Measurements from ENCODE around the gene AKAP10. TPM values are rescaled to one million over a fixed set of nuclear protein-coding genes. Genes with fewer than 3 reads are reported as not detected.
A peak's percentile ranks its signal among the peaks of the same experiment; 100 is the strongest.
"Not testable (repeated sequence)": the region's sequence is repeated elsewhere in the genome, so short reads cannot be mapped to it uniquely, and the experiment has no call there.

Gene AKAP10
- total RNA-seq, 1 experiment from 2014 or later, result 12.8 TPM

- Histone ChIP-seq H3K27me3 (ENCODE audit: control insufficient read depth, insufficient read depth, low read length) (no peaks in the 10 kb centered on the region), H3K36me3 (replicated peaks; ENCODE audit: control insufficient read depth, insufficient read depth, low read length) (no peaks in the 10 kb centered on the region), H3K4me3 (ENCODE audit: insufficient read depth, low read depth, low read length) (no peak overlapping the region)
- peak; percentile 80 for DNase-seq
Observed at GRCh38 chr17:19992803-19993713, 15.4 kb upstream of the AKAP10 start.

DNA sequence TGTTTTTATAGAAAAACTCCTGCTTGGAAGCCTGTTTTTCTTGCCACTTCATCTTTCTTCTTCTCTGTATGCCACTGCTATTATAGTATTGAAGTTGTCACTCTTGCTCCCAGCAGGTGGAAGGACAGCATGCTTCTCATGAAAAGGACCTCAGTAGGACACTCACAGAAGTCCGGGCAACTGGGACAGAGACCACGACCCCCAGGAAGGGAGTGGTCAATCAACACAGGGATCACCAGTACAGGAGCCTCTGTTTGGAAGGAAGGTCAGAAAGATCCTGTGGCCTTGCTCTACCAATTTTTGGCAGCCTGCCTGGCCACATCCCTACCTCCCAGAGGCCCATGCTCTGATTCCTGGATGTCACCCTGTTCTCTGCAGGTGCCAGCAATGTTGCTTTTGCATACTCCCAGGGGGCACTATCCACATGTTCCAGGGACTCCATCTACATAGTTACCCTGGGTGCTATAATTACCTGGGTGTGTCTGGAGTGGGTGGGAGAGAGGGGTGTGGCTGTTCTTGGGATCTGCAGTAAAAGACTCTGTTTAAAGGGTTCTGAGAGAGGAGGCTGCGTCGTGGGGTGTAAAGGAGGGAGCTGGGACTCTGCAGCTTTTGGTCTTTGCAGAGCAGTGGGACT, 13.7 kb upstream of the AKAP10 start:
- DNase-seq, result no peak
- Histone ChIP-seq H3K36me3 (replicated peaks; ENCODE audit: control insufficient read depth, insufficient read depth, low read length) (no peaks in the 10 kb centered on the region), H3K27me3 (ENCODE audit: control insufficient read depth, insufficient read depth, low read length) (no peaks in the 10 kb centered on the region), H3K4me3 (ENCODE audit: insufficient read depth, low read depth, low read length) (no peak overlapping the region)

DNA sequence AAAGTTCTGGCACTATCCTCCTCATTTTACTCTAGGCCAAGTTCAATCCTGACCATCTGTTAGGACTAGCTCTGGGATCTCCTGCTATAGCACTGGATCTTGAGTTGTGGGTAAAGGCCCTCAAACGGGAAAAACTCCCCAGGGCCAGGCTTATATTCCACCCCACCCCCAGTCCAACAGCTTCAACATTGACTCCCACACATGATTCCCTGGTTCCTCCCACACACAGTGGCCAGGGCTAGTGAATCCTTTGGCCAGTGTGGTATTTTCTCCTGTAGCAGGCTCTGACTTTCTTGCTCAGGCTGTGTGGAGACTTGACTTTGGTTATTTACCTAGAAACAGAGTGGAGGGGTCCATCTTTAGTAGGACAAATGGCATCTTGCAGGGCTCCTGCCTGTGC, 10.3 kb upstream of the AKAP10 start:
- Histone ChIP-seq H3K27me3 (ENCODE audit: control insufficient read depth, insufficient read depth, low read length) (no peaks in the 10 kb centered on the region), H3K4me3 (ENCODE audit: insufficient read depth, low read depth, low read length) (no peak overlapping the region), H3K36me3 (replicated peaks; ENCODE audit: control insufficient read depth, insufficient read depth, low read length) (no peaks in the 10 kb centered on the region)
- DNase-seq, result no peak

- H3K27me3 ChIP-seq (ENCODE audit: control insufficient read depth, insufficient read depth, low read length), result no peaks in the 10 kb centered on the region
- no peak for DNase-seq
- H3K4me3 ChIP-seq (ENCODE audit: insufficient read depth, low read depth, low read length), result no peak overlapping the region
- no peaks in the 10 kb centered on the region for H3K36me3 ChIP-seq (replicated peaks; ENCODE audit: control insufficient read depth, insufficient read depth, low read length)
Observed at GRCh38 chr17:19986941-19987861, 9.6 kb upstream of the AKAP10 start.

GRCh38 chr17:19979917-19980770, 2.5 kb upstream of the AKAP10 start:
- peak; percentile 35 for DNase-seq
- H3K4me3 ChIP-seq (ENCODE audit: insufficient read depth, low read depth, low read length), result peak overlapping the region; percentile 36; the same call in 1 of the 2 replicates
- no peaks in the 10 kb centered on the region for H3K27me3 ChIP-seq (ENCODE audit: control insufficient read depth, insufficient read depth, low read length)
- H3K36me3 ChIP-seq (replicated peaks; ENCODE audit: control insufficient read depth, insufficient read depth, low read length), result no peaks in the 10 kb centered on the region

DNA sequence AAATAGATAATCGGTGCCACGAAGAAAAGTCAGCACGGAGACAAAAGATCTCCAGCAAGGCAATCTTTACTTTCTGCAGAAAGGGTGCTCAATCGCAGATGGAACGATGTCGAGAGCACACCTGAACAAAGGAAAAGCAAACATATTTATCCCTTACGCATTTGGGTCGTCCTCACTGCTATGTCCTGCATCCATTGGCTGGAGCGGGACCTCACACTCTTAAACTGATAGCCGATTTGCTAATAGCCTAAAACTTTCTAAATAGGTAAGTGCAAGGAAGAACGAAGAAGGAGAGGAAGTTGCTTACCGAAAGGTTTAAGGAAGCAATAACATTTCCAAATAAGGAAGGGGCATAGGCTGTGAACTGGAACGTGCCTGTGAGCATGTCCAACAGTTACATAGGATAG, 1.2 kb upstream of the AKAP10 start:
- Histone ChIP-seq H3K27me3 (ENCODE audit: control insufficient read depth, insufficient read depth, low read length) (no peaks in the 10 kb centered on the region), H3K36me3 (replicated peaks; ENCODE audit: control insufficient read depth, insufficient read depth, low read length) (no peaks in the 10 kb centered on the region), H3K4me3 (ENCODE audit: insufficient read depth, low read depth, low read length) (peak overlapping the region; percentile 78; the same call in 1 of the 2 replicates)
- no peak for DNase-seq

- peak; percentile 56 for DNase-seq
- peak overlapping the region; percentile 78 for H3K4me3 ChIP-seq (ENCODE audit: insufficient read depth, low read depth, low read length)
- H3K36me3 ChIP-seq (replicated peaks; ENCODE audit: control insufficient read depth, insufficient read depth, low read length), result no peaks in the 10 kb centered on the region; the same call in 1 of the 2 replicates
- no peaks in the 10 kb centered on the region for H3K27me3 ChIP-seq (ENCODE audit: control insufficient read depth, insufficient read depth, low read length)
Observed at GRCh38 chr17:19978209-19978802, 678 bp upstream of the AKAP10 start.

DNA sequence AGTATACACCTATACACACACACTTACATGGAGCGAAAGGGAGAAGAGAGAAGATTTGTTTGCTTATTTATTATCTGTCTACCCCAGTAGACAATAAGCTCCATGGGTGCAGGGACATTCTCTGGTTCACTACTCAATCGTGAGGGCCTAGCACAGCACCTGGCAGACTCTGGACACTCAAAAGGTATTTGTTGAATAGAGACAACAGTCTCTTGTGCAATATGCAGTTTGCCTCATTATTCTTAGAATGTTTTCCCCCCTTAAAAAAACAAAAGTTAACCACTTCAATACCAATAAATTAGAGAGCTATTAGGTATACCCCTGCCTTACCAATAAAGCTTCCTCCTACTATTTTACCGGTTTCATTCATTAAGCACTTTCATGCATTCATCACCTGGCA, 2.0 kb downstream of the AKAP10 start:
- no peak overlapping the region for H3K4me3 ChIP-seq (ENCODE audit: insufficient read depth, low read depth, low read length)
- no peak for DNase-seq
- no peaks in the 10 kb centered on the region for H3K27me3 ChIP-seq (ENCODE audit: control insufficient read depth, insufficient read depth, low read length)
- H3K36me3 ChIP-seq (replicated peaks; ENCODE audit: control insufficient read depth, insufficient read depth, low read length), result no peaks in the 10 kb centered on the region; the same call in none of the 2 replicates

DNA sequence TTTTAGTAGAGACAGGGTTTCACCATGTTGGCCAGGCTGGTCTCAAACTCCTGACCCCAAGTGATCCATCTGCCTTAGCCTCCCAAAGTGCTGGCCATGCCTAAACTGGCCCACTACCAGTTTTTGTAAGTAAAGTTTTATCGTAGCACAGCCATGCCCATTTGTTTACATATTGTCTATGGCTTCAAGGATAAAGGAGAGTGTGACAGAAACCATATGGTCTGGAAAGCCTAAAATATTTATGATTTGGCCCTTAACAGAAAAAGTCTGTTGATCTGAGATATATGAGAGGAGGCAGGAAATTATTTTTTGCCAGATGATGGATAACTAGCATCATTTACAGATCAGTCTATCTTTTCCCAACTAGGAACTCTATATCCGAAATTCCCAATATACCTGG, 4.5 kb downstream of the AKAP10 start:
- no peak for DNase-seq
- peaks cover 8% of the 10 kb centered on the region for H3K36me3 ChIP-seq (replicated peaks; ENCODE audit: control insufficient read depth, insufficient read depth, low read length)
- H3K4me3 ChIP-seq (ENCODE audit: insufficient read depth, low read depth, low read length), result no peak overlapping the region
- H3K27me3 ChIP-seq (ENCODE audit: control insufficient read depth, insufficient read depth, low read length), result no peaks in the 10 kb centered on the region

DNA sequence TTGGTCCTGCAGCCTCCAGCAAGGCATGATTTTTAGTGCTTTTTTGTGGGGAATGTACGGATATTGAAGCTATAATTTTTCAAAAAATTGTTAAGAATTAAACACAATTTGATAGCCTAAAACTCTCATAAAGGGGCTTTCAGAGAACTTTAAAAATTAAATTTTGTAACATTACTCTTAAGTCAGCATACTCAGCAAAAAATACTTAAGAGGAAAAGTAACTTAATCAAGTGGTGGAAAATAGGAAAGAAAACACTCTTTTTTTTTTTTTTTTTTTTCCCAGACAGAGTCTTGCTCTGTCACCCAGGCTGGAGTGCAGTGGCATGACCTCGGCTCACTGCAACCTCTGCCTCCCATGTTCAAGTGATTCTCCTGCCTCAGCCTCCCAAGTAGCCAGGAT, 14.7 kb downstream of the AKAP10 start:
- not testable (repeated sequence) for H3K36me3 ChIP-seq (replicated peaks; ENCODE audit: control insufficient read depth, insufficient read depth, low read length); DNase-seq; H3K4me3 ChIP-seq (ENCODE audit: insufficient read depth, low read depth, low read length); H3K27me3 ChIP-seq (ENCODE audit: control insufficient read depth, insufficient read depth, low read length)

DNA sequence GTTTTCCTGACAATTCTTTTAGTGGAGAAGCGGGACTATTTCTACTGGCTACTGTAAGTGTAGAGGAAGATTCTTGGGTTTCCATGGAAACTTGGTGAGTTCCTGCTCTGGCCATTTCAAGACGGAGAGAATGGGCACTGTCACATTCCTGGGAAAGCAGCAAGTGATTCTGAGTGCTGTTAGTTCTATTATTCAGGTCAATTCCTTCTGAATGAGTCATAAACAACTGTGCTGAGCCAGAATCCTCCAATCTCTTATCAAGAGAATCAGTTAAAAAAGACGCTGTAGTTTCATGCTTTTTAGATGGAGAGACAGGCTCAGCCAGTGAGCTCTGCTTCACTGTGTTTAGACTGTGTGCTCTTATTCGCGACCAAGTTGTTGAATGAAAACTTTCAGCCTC, 19.6 kb downstream of the AKAP10 start:
- Histone ChIP-seq H3K27me3 (ENCODE audit: control insufficient read depth, insufficient read depth, low read length) (no peaks in the 10 kb centered on the region), H3K4me3 (ENCODE audit: insufficient read depth, low read depth, low read length) (no peak overlapping the region), H3K36me3 (replicated peaks; ENCODE audit: control insufficient read depth, insufficient read depth, low read length) (peaks cover 7% of the 10 kb centered on the region)
- DNase-seq, result no peak

- H3K4me3 ChIP-seq (ENCODE audit: insufficient read depth, low read depth, low read length), result no peak overlapping the region
- peaks cover 7% of the 10 kb centered on the region for H3K36me3 ChIP-seq (replicated peaks; ENCODE audit: control insufficient read depth, insufficient read depth, low read length)
- H3K27me3 ChIP-seq (ENCODE audit: control insufficient read depth, insufficient read depth, low read length), result no peaks in the 10 kb centered on the region
- DNase-seq, result no peak
Observed at GRCh38 chr17:19955099-19955498, 22.5 kb downstream of the AKAP10 start.

GRCh38 chr17:19951411-19951810, 26.2 kb downstream of the AKAP10 start:
- not testable (repeated sequence) for DNase-seq; H3K36me3 ChIP-seq (replicated peaks; ENCODE audit: control insufficient read depth, insufficient read depth, low read length); H3K4me3 ChIP-seq (ENCODE audit: insufficient read depth, low read depth, low read length); H3K27me3 ChIP-seq (ENCODE audit: control insufficient read depth, insufficient read depth, low read length)

Measured in H7 (cell line).